ENCODE results near the gene SERPINA12.

GRCh38 chr14:94462763-94463572 is 46.3 kb downstream of the SERPINA12 start:
- TF ChIP-seq POLR2A (IDR thresholded peaks at IDR 0.05) (no peak), CTCF (IDR thresholded peaks at IDR 0.05) (no peak), EP300 (IDR thresholded peaks at IDR 0.05) (no peak)

All from ovary (tissue), 3 donors.